HUES64 (cell line): Measurements from ENCODE around the gene PPP1R13B.
"Not testable (repeated sequence)": the region's sequence is repeated elsewhere in the genome, so short reads cannot be mapped to it uniquely, and the experiment has no call there.

ENCODE experiments used
- H3K27ac ChIP-seq: 2 replicates; pipeline ENCODE4 v1.7.0; 2013; ENCODE audit warnings: low read depth, low read length, inconsistent platforms
- H3K27me3 ChIP-seq: 2 replicates; pipeline ENCODE4 v1.6.1; 2013; ENCODE audit warnings: mild to moderate bottlenecking, low read length; ENCODE audit not compliant: insufficient read depth
- H3K36me3 ChIP-seq: 2 replicates; pipeline ENCODE4 v1.6.1; 2013; ENCODE audit warnings: mild to moderate bottlenecking, low read length; ENCODE audit not compliant: insufficient read depth
- H3K4me1 ChIP-seq: 2 replicates; pipeline ENCODE4 v1.6.1; 2013; ENCODE audit warnings: mild to moderate bottlenecking, low read length, moderate library complexity; ENCODE audit not compliant: insufficient read depth
- H3K4me3 ChIP-seq: 2 replicates; pipeline ENCODE4 v1.5.1; 2013; ENCODE audit warnings: mild to moderate bottlenecking, low read length, moderate library complexity
- H3K9ac ChIP-seq: 2 replicates; pipeline ENCODE4 v1.6.1; 2013; ENCODE audit warnings: mild to moderate bottlenecking, low read depth, low read length
- H3K9me3 ChIP-seq: 2 replicates; pipeline ENCODE4 v1.6.1; 2013; ENCODE audit warnings: low read depth, low read length; ENCODE audit not compliant: insufficient read depth
- WGBS: fragments of 150-250, 120-280 bp; methylation state at CpG from one replicate; pipeline ENCODE4 v1.1.7; 2013; ENCODE audit warnings: missing lambda C conversion rate; 5-methylcytosine and 5-hydroxymethylcytosine counted together

PPP1R13B gene

GRCh38 chr14:103841265-103841664 is 6.1 kb downstream of the PPP1R13B start:
- not testable (repeated sequence) for H3K4me1 ChIP-seq, H3K9ac ChIP-seq, H3K9me3 ChIP-seq, H3K4me3 ChIP-seq, H3K27ac ChIP-seq, H3K36me3 ChIP-seq
- WGBS = 98% methylated on average over 12 of the region's 12 CpGs
- peaks cover 21% of the 10 kb centered on the region for H3K27me3 ChIP-seq

- WGBS = 85% methylated on average over 1 of the region's 2 CpGs
- H3K27me3 ChIP-seq = peaks cover 8% of the 10 kb centered on the region
- no peak overlapping the region for H3K4me3 ChIP-seq
- no peak overlapping the region for H3K9ac ChIP-seq
- no peak overlapping the region for H3K27ac ChIP-seq
- H3K4me1 ChIP-seq = no peaks in the 10 kb centered on the region
- H3K36me3 ChIP-seq = no peaks in the 10 kb centered on the region
- H3K9me3 ChIP-seq = no peaks in the 10 kb centered on the region
Observed at GRCh38 chr14:103840014-103840413, 7.4 kb downstream of the PPP1R13B start.

GRCh38 chr14:103839579-103839978 is 7.8 kb downstream of the PPP1R13B start:
- H3K9ac ChIP-seq = no peak overlapping the region
- H3K4me3 ChIP-seq = no peak overlapping the region
- H3K27me3 ChIP-seq = peaks cover 4% of the 10 kb centered on the region
- no peaks in the 10 kb centered on the region for H3K4me1 ChIP-seq
- 90% methylated on average over 1 of the region's 1 CpG for WGBS
- H3K9me3 ChIP-seq = no peaks in the 10 kb centered on the region
- H3K27ac ChIP-seq = no peak overlapping the region
- H3K36me3 ChIP-seq = no peaks in the 10 kb centered on the region

GRCh38 chr14:103838117-103838516 is 9.3 kb downstream of the PPP1R13B start:
- Histone ChIP-seq H3K27ac (no peak overlapping the region), H3K9ac (no peak overlapping the region), H3K27me3 (no peaks in the 10 kb centered on the region), H3K36me3 (no peaks in the 10 kb centered on the region), H3K4me1 (no peaks in the 10 kb centered on the region), H3K9me3 (no peaks in the 10 kb centered on the region), H3K4me3 (no peak overlapping the region)
- 83% methylated on average over 1 of the region's 1 CpG for WGBS

- H3K27ac ChIP-seq = no peak overlapping the region
- H3K9me3 ChIP-seq = no peaks in the 10 kb centered on the region
Observed at GRCh38 chr14:103836976-103837725, 10.2 kb downstream of the PPP1R13B start.

GRCh38 chr14:103834956-103835355 is 12.4 kb downstream of the PPP1R13B start:
- Histone ChIP-seq H3K9me3 (no peaks in the 10 kb centered on the region), H3K4me3 (no peak overlapping the region), H3K27me3 (no peaks in the 10 kb centered on the region), H3K27ac (no peak overlapping the region), H3K4me1 (no peaks in the 10 kb centered on the region), H3K9ac (no peak overlapping the region), H3K36me3 (no peaks in the 10 kb centered on the region)
- WGBS = 98% methylated on average over 2 of the region's 2 CpGs

More at GRCh38 chr14:103836976-103837725, 10.2 kb downstream of the PPP1R13B start:
- 93% methylated on average over 6 of the region's 6 CpGs for WGBS
- Histone ChIP-seq H3K4me1 (no peaks in the 10 kb centered on the region), H3K9ac (no peak overlapping the region), H3K36me3 (no peaks in the 10 kb centered on the region), H3K4me3 (no peak overlapping the region), H3K27me3 (no peaks in the 10 kb centered on the region)

GRCh38 chr14:103833711-103834110 is 13.7 kb downstream of the PPP1R13B start:
- no peaks in the 10 kb centered on the region for H3K36me3 ChIP-seq
- no peak overlapping the region for H3K27ac ChIP-seq
- H3K4me1 ChIP-seq = no peaks in the 10 kb centered on the region
- WGBS = 91% methylated on average over 4 of the region's 4 CpGs
- no peak overlapping the region for H3K9ac ChIP-seq
- H3K27me3 ChIP-seq = no peaks in the 10 kb centered on the region
- no peak overlapping the region for H3K4me3 ChIP-seq
- H3K9me3 ChIP-seq = no peaks in the 10 kb centered on the region

- no peak overlapping the region for H3K4me3 ChIP-seq
- no peak overlapping the region for H3K9ac ChIP-seq
- H3K9me3 ChIP-seq = no peaks in the 10 kb centered on the region
- 83% methylated on average over 1 of the region's 1 CpG for WGBS
- H3K36me3 ChIP-seq = no peaks in the 10 kb centered on the region
- no peaks in the 10 kb centered on the region for H3K27me3 ChIP-seq
- H3K4me1 ChIP-seq = no peaks in the 10 kb centered on the region
- H3K27ac ChIP-seq = no peak overlapping the region
Observed at GRCh38 chr14:103832046-103832445, 15.3 kb downstream of the PPP1R13B start.

- Histone ChIP-seq H3K27me3 (no peaks in the 10 kb centered on the region), H3K9ac (no peak overlapping the region), H3K9me3 (no peaks in the 10 kb centered on the region), H3K36me3 (no peaks in the 10 kb centered on the region), H3K4me1 (no peaks in the 10 kb centered on the region), H3K4me3 (no peak overlapping the region), H3K27ac (no peak overlapping the region)
- WGBS = 93% methylated on average over 10 of the region's 14 CpGs
Observed at GRCh38 chr14:103830511-103831270, 16.7 kb downstream of the PPP1R13B start.

GRCh38 chr14:103828315-103828967 is 18.9 kb downstream of the PPP1R13B start:
- Histone ChIP-seq H3K9me3 (no peaks in the 10 kb centered on the region), H3K36me3 (no peaks in the 10 kb centered on the region), H3K4me3 (no peak overlapping the region), H3K27ac (no peak overlapping the region), H3K4me1 (no peaks in the 10 kb centered on the region), H3K9ac (0 out of 2 replicates have a peak overlapping the region, but pooled peaks have one; percentile 1), H3K27me3 (no peaks in the 10 kb centered on the region)
- 95% methylated on average over 8 of the region's 9 CpGs for WGBS

- no peak overlapping the region for H3K9ac ChIP-seq
- no peaks in the 10 kb centered on the region for H3K9me3 ChIP-seq
- H3K27me3 ChIP-seq = no peaks in the 10 kb centered on the region
- 73% methylated on average over 1 of the region's 3 CpGs for WGBS
- H3K36me3 ChIP-seq = no peaks in the 10 kb centered on the region
- no peak overlapping the region for H3K4me3 ChIP-seq
- peaks cover 7% of the 10 kb centered on the region for H3K4me1 ChIP-seq
- H3K27ac ChIP-seq = no peak overlapping the region
Observed at GRCh38 chr14:103825101-103825500, 22.3 kb downstream of the PPP1R13B start.
